ENCODE data around the gene KIAA0513. TPM values are rescaled to one million over a fixed set of nuclear protein-coding genes. Genes with fewer than 3 reads are reported as not detected.

Gene KIAA0513
- total RNA-seq, 4 donors from 2014 or later = 14.8 to 43.4 (median 28.5) TPM

GRCh38 chr16:85107083-85107482, 79.5 kb downstream of the KIAA0513 start:
- ATAC-seq = no peak
- no peaks in the 10 kb centered on the region for H3K4me1 ChIP-seq
- no peak for TF ChIP-seq CTCF (IDR thresholded peaks at IDR 0.05)
- no peak for TF ChIP-seq POLR2AphosphoS5 (IDR thresholded peaks at IDR 0.05)
- no peak for TF ChIP-seq POLR2A (IDR thresholded peaks at IDR 0.05)
- TF ChIP-seq EP300 (IDR thresholded peaks at IDR 0.05) = no peak
- H3K4me3 ChIP-seq = no peak overlapping the region
- H3K9me3 ChIP-seq = no peaks in the 10 kb centered on the region
- H3K36me3 ChIP-seq = no peaks in the 10 kb centered on the region
- H3K27ac ChIP-seq = no peak overlapping the region
- H3K27me3 ChIP-seq = no peaks in the 10 kb centered on the region
- 60 to 71% methylated on average over 2 to 3 of the region's 9 CpGs for WGBS, 2 donors (ENCODE audit: low coverage in 1 of 2)

- WGBS, 2 donors (ENCODE audit: low coverage in 1 of 2) = 73 to 80% methylated on average over 1 to 7 of the region's 11 CpGs
- ATAC-seq = no peak
- H3K9me3 ChIP-seq = no peaks in the 10 kb centered on the region
- no peak overlapping the region for H3K27ac ChIP-seq
- H3K4me1 ChIP-seq = no peaks in the 10 kb centered on the region
- TF ChIP-seq EP300 (IDR thresholded peaks at IDR 0.05) = no peak
- TF ChIP-seq CTCF (IDR thresholded peaks at IDR 0.05) = no peak
- TF ChIP-seq POLR2AphosphoS5 (IDR thresholded peaks at IDR 0.05) = no peak
- no peak for TF ChIP-seq POLR2A (IDR thresholded peaks at IDR 0.05)
- H3K4me3 ChIP-seq = no peak overlapping the region
- no peaks in the 10 kb centered on the region for H3K36me3 ChIP-seq
- no peaks in the 10 kb centered on the region for H3K27me3 ChIP-seq
These were observed 79.9 kb downstream of the KIAA0513 start for GRCh38 chr16:85107532-85107931.

- Histone ChIP-seq H3K27ac (no peak overlapping the region), H3K36me3 (no peaks in the 10 kb centered on the region), H3K4me3 (no peak overlapping the region), H3K4me1 (peaks cover 0 to 6% (median 0%) of the 10 kb centered on the region in 3 donors), H3K27me3 (no peaks in the 10 kb centered on the region), H3K9me3 (no peaks in the 10 kb centered on the region)
- no peak for TF ChIP-seq EP300 (IDR thresholded peaks at IDR 0.05)
- ATAC-seq = no peak
- WGBS, 2 donors (ENCODE audit: low coverage in 1 of 2) = 100% methylated on average over 2 of the region's 19 CpGs; no CpG with 5 or more reads in 1 of the 2 donors
These were observed 82.5 kb downstream of the KIAA0513 start for GRCh38 chr16:85110105-85110504.

GRCh38 chr16:85111184-85111583, 83.6 kb downstream of the KIAA0513 start:
- Histone ChIP-seq H3K27me3 (no peaks in the 10 kb centered on the region), H3K4me1 (peaks cover 0 to 11% (median 0%) of the 10 kb centered on the region in 3 donors), H3K9me3 (no peaks in the 10 kb centered on the region), H3K4me3 (no peak overlapping the region), H3K36me3 (no peaks in the 10 kb centered on the region), H3K27ac (no peak overlapping the region)
- TF ChIP-seq CTCF (IDR thresholded peaks at IDR 0.05) = no peak
- no peak for TF ChIP-seq POLR2A (IDR thresholded peaks at IDR 0.05)
- TF ChIP-seq POLR2AphosphoS5 (IDR thresholded peaks at IDR 0.05) = no peak
- no peak for TF ChIP-seq EP300 (IDR thresholded peaks at IDR 0.05)
- ATAC-seq = no peak
- 85% methylated on average over 5 of the region's 9 CpGs; no CpG with 5 or more reads in 1 of the 2 donors for WGBS, 2 donors (ENCODE audit: low coverage in 1 of 2)

- Histone ChIP-seq H3K27ac (no peak within 1 kb of the TSS), H3K4me3 (no peak within 1 kb of the TSS), H3K9me3 (no peaks in the 10 kb centered on the region), H3K36me3 (no peaks in the 10 kb centered on the region), H3K4me1 (peaks cover 0 to 11% (median 0%) of the 10 kb centered on the region in 3 donors), H3K27me3 (no peaks in the 10 kb centered on the region)
- TF ChIP-seq POLR2A (IDR thresholded peaks at IDR 0.05) (no peak), CTCF (IDR thresholded peaks at IDR 0.05) (no peak), POLR2AphosphoS5 (IDR thresholded peaks at IDR 0.05) (no peak), EP300 (IDR thresholded peaks at IDR 0.05) (no peak)
- no peak for ATAC-seq
- no CpG with 5 or more reads among the region's 15 CpGs for WGBS, 2 donors (ENCODE audit: low coverage in 1 of 2)
These were observed 84.8 kb downstream of the KIAA0513 start, which contains the start of gene CIBAR2 for GRCh38 chr16:85112364-85112763. Gene CIBAR2, minus strand, starts transcription at chr16:85112472. Its CDS starts 120 bp downstream, at chr16:85112352.
